NCI-H2081 treated with DMSO at 0.1 percent for 48 hours (cell line): ENCODE results near the gene MACROH2A1.

Source experiments
- DNase-seq: peaks from one replicate; lab custom pipeline; 2025; lab: John Stamatoyannopoulos, UW

The MACROH2A1 gene

GRCh38 chr5:135331612-135332011 lies 67.4 kb downstream of the MACROH2A1 start:
- no peak for DNase-seq

- no peak for DNase-seq
Observed at GRCh38 chr5:135330798-135331096, 68.3 kb downstream of the MACROH2A1 start.

- DNase-seq, result no peak
Observed at GRCh38 chr5:135329913-135330797, 68.9 kb downstream of the MACROH2A1 start.

- DNase-seq, result no peak
Observed at GRCh38 chr5:135329066-135329912, 69.7 kb downstream of the MACROH2A1 start.

- no peak for DNase-seq
Observed at GRCh38 chr5:135328128-135328687, 70.8 kb downstream of the MACROH2A1 start.

GRCh38 chr5:135327429-135328127 lies 71.5 kb downstream of the MACROH2A1 start:
- no peak for DNase-seq

- DNase-seq, result no peak
Observed at GRCh38 chr5:135326296-135327254, 72.5 kb downstream of the MACROH2A1 start.

- DNase-seq, result no peak
Observed at GRCh38 chr5:135324897-135325650, 74.0 kb downstream of the MACROH2A1 start.

- DNase-seq, result no peak
Observed at GRCh38 chr5:135324160-135324559, 74.9 kb downstream of the MACROH2A1 start.

GRCh38 chr5:135323701-135324132 lies 75.3 kb downstream of the MACROH2A1 start:
- no peak for DNase-seq

GRCh38 chr5:135323227-135323626 lies 75.8 kb downstream of the MACROH2A1 start:
- no peak for DNase-seq

- DNase-seq, result no peak
Observed at GRCh38 chr5:135322744-135323143, 76.3 kb downstream of the MACROH2A1 start.

- no peak for DNase-seq
Observed at GRCh38 chr5:135322271-135322670, 76.8 kb downstream of the MACROH2A1 start.

GRCh38 chr5:135320718-135321484 lies 78.1 kb downstream of the MACROH2A1 start:
- no peak for DNase-seq

GRCh38 chr5:135319928-135320606 lies 79.0 kb downstream of the MACROH2A1 start:
- no peak for DNase-seq

GRCh38 chr5:135319458-135319857 lies 79.6 kb downstream of the MACROH2A1 start:
- no peak for DNase-seq

- DNase-seq, result no peak
Observed at GRCh38 chr5:135318924-135319323, 80.1 kb downstream of the MACROH2A1 start.

- DNase-seq, result no peak
Observed at GRCh38 chr5:135318037-135318436, 81.0 kb downstream of the MACROH2A1 start.

GRCh38 chr5:135317286-135317685 lies 81.7 kb downstream of the MACROH2A1 start:
- no peak for DNase-seq
